OCI-LY3 (cell line): Measurements from ENCODE around the gene HES2.
A peak's percentile ranks its signal among the peaks of the same experiment; 100 is the strongest.

Experiments
- H2AFZ ChIP-seq: fragments of 200-600, 300-600 bp; shearing (Covaris generic); 2 replicates; pipeline ENCODE4 v1.6.0; 2014; ENCODE audit warnings: antibody characterized with exemption, low read depth, low read length
- H3K27ac ChIP-seq: fragments of 200-600, 300-600 bp; sonication (generic); 2 replicates; pipeline ENCODE4 v1.5.1; 2014; ENCODE audit warnings: mild to moderate bottlenecking, low read length, moderate library complexity, mixed read lengths
- H3K27me3 ChIP-seq: fragments of 200-600, 300-600 bp; sonication (generic); 2 replicates; pipeline ENCODE4 v1.6.1; 2014; ENCODE audit warnings: low read depth, low read length, mixed read lengths
- H3K36me3 ChIP-seq: fragments of 200-600, 300-600 bp; sonication (generic); replicated peaks from 2 replicates; pipeline ENCODE3; 2014; ENCODE audit warnings: low read depth, low read length, mixed read lengths
- H3K4me1 ChIP-seq: fragments of 300-600, 200-600 bp; sonication (generic); 2 replicates; pipeline ENCODE4 v1.6.1; 2014; ENCODE audit warnings: low read length, mixed read lengths
- H3K4me2 ChIP-seq: fragments of 200-600, 300-600 bp; sonication (generic); 2 replicates; pipeline ENCODE4 v1.6.1; 2014; ENCODE audit warnings: low read length, mixed read lengths
- H3K4me3 ChIP-seq: fragments of 300-600, 200-600 bp; sonication (generic); 2 replicates; pipeline ENCODE4 v1.5.1; 2014; ENCODE audit warnings: antibody characterized with exemption, mild to moderate bottlenecking, low read length, moderate library complexity
- H3K79me2 ChIP-seq: fragments of 300-600, 200-600 bp; shearing (Covaris generic); 2 replicates; pipeline ENCODE4 v1.6.1; 2014; ENCODE audit warnings: mild to moderate bottlenecking, low read length, mixed read lengths
- H3K9ac ChIP-seq: fragments of 300-600, 200-600 bp; shearing (Covaris generic); 2 replicates; pipeline ENCODE4 v1.6.0; 2014; ENCODE audit warnings: mild to moderate bottlenecking, low read length, moderate library complexity
- H3K9me3 ChIP-seq: fragments of 200-600, 300-600 bp; shearing (Covaris generic); 2 replicates; pipeline ENCODE4 v1.6.1; 2014; ENCODE audit warnings: low read length, mixed read lengths; ENCODE audit not compliant: insufficient read depth
- H4K20me1 ChIP-seq: fragments of 200-600, 300-600 bp; sonication (generic); 2 replicates; pipeline ENCODE4 v1.6.1; 2016; ENCODE audit warnings: low read length, mixed read lengths; ENCODE audit not compliant: insufficient read depth
- EZH2phosphoT487 ChIP-seq: fragments of 200-600 bp; shearing (Covaris generic); IDR thresholded peaks from 2 replicates; pipeline ENCODE4 v1.6.1; 2018; ENCODE audit warnings: antibody characterized with exemption, mixed run types, low read depth
- TF ChIP-seq, protein P1 (sequence below): fragments of 200-600, 300-600 bp; sonication (generic); IDR thresholded peaks from 2 replicates; pipeline ENCODE4 v1.5.1; 2014; ENCODE audit warnings: antibody characterized with exemption, low read length, low read depth

The HES2 gene

DNA sequence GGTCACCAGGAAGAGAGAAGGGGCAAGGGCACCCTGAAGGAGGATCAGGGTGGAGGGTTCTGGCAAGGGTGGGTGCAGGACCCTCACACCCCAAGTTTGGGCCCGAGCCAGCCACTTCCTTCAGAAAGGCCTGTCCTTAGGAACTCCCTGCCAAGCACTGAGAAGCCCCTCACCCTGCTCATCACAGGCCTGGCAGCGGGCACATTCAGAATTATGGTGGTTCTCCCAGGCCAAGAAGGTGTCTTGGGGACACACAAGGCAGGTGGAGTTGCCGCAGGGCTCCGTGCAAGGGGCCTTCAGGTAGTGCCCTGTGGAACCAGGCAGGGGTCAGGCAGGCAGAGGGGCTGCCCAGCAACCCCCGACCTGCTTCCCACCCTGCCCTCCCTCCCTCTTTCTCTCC, 45.2 kb upstream of the HES2 start:
- Histone ChIP-seq H3K27ac (no peak overlapping the region), H3K9ac (no peak overlapping the region), H2AFZ (no peak overlapping the region), H3K27me3 (no peaks in the 10 kb centered on the region), H3K4me3 (no peak overlapping the region), H3K79me2 (no peaks in the 10 kb centered on the region), H3K9me3 (no peaks in the 10 kb centered on the region), H3K4me2 (no peak overlapping the region), H3K4me1 (0 out of 2 replicates have a peak, but pooled peaks cover 6% of the 10 kb centered on the region), H3K36me3 (no peaks in the 10 kb centered on the region), H4K20me1 (no peaks in the 10 kb centered on the region)
- TF ChIP-seq, protein P1, sequence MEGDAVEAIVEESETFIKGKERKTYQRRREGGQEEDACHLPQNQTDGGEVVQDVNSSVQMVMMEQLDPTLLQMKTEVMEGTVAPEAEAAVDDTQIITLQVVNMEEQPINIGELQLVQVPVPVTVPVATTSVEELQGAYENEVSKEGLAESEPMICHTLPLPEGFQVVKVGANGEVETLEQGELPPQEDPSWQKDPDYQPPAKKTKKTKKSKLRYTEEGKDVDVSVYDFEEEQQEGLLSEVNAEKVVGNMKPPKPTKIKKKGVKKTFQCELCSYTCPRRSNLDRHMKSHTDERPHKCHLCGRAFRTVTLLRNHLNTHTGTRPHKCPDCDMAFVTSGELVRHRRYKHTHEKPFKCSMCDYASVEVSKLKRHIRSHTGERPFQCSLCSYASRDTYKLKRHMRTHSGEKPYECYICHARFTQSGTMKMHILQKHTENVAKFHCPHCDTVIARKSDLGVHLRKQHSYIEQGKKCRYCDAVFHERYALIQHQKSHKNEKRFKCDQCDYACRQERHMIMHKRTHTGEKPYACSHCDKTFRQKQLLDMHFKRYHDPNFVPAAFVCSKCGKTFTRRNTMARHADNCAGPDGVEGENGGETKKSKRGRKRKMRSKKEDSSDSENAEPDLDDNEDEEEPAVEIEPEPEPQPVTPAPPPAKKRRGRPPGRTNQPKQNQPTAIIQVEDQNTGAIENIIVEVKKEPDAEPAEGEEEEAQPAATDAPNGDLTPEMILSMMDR, result no peak
- no peak for TF ChIP-seq EZH2phosphoT487

DNA sequence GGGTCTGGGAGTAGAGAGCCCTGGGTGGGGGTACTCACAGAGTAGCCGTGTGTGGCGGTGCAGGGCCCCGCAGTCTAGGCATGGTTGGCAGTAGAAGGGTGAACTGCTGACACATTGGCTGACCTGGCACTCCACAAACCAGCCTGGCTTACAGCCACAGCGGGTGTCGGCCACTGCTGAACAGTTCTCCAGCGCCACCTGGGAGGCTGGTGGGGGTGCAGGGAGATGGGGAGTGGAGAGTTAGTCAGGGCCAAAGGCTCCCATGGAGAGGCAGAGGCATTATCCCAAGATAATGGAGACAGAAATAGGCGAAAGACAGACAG, 44.8 kb upstream of the HES2 start:
- Histone ChIP-seq H3K9me3 (no peaks in the 10 kb centered on the region), H3K4me3 (no peak overlapping the region), H3K27ac (no peak overlapping the region), H3K79me2 (no peaks in the 10 kb centered on the region), H2AFZ (no peak overlapping the region), H4K20me1 (no peaks in the 10 kb centered on the region), H3K27me3 (no peaks in the 10 kb centered on the region), H3K9ac (no peak overlapping the region), H3K4me2 (no peak overlapping the region), H3K4me1 (0 out of 2 replicates have a peak, but pooled peaks cover 6% of the 10 kb centered on the region), H3K36me3 (no peaks in the 10 kb centered on the region)
- TF ChIP-seq, protein P1, result 0 out of 2 replicates have a peak, but pooled peaks have one; percentile 3
- TF ChIP-seq EZH2phosphoT487, result no peak

DNA sequence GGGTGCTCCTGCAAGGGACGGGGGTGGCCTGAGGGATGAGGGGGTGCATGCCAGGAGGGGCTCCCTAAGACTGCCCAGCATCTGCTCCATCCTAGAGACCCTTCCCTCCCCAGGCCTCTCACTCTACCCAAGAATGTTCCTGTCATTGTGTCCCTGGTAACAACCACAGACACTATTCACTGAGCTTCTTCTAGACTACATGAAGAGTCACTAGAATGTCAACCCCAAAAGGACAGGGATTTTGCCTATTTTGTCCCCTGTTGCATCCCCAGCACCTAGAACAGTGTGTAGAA, 43.3 kb upstream of the HES2 start:
- Histone ChIP-seq H3K27ac (no peak overlapping the region), H3K4me3 (no peak overlapping the region), H2AFZ (no peak overlapping the region), H3K79me2 (no peaks in the 10 kb centered on the region), H3K9me3 (no peaks in the 10 kb centered on the region), H3K4me2 (no peak overlapping the region), H4K20me1 (no peaks in the 10 kb centered on the region), H3K4me1 (0 out of 2 replicates have a peak, but pooled peaks cover 6% of the 10 kb centered on the region), H3K27me3 (no peaks in the 10 kb centered on the region), H3K9ac (no peak overlapping the region), H3K36me3 (no peaks in the 10 kb centered on the region)
- no peak for TF ChIP-seq EZH2phosphoT487
- TF ChIP-seq, protein P1, result no peak

DNA sequence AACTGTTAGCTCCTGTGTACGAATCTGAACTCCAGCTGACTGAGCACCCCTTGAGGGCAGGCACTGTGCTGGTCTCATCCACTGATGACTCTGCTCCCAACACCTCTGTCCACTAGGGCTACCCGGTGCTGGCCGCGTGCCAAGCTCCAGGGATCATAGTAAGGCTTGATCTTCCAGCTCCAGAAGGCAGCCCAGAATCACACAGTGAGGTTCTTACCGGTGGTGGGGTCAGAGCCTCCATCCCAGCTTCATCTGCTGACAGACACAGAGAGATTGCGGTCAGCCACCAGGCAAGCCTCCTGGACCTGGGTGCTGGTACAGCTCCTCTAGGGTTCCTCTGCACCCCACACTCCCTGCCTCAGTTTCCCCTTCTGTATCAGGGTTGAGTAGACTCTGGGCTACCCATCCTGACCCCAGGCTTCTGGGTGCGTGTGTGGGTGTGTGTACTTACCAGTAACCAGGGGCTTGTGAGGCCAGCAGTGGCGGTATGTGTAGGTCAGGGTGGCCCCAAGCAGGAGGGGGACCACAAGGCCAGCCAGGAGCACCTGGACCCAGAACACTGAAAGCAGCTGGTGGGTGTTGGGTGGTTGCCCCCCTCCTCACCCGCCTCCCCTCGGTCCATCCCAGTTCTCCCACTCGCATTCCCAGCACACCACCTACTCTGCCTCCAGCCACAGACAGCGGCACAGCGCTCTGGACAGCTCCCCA, 42.8 kb upstream of the HES2 start:
- Histone ChIP-seq H3K27ac (no peak overlapping the region), H3K4me3 (no peak overlapping the region), H3K27me3 (no peaks in the 10 kb centered on the region), H3K9me3 (no peaks in the 10 kb centered on the region), H3K36me3 (no peaks in the 10 kb centered on the region), H3K4me2 (no peak overlapping the region), H3K9ac (no peak overlapping the region), H2AFZ (no peak overlapping the region), H4K20me1 (no peaks in the 10 kb centered on the region), H3K4me1 (0 out of 2 replicates have a peak, but pooled peaks cover 6% of the 10 kb centered on the region), H3K79me2 (no peaks in the 10 kb centered on the region)
- TF ChIP-seq, protein P1, result no peak
- TF ChIP-seq EZH2phosphoT487, result no peak
